Upper lobe of right lung (tissue), 1 donor: ENCODE results near the gene SRRM4. TPM values are rescaled to one million over a fixed set of nuclear protein-coding genes. Genes with fewer than 3 reads are reported as not detected.
"Not testable (repeated sequence)": the region's sequence is repeated elsewhere in the genome, so short reads cannot be mapped to it uniquely, and the experiment has no call there.

Experiments used
- ATAC-seq: fragments of 200-7000 bp; cut with Tn5 transposase; one replicate; pipeline ENCODE4 v1.9.1; 2020; ENCODE audit warnings: mild to moderate bottlenecking, moderate library complexity
- DNase-seq: peaks from one replicate; pipeline ENCODE4 v3.0.0-alpha.2; 2020
- H3K27ac ChIP-seq: fragments of 200-600 bp; one replicate; pipeline ENCODE4 v1.8.0; 2022
- H3K27me3 ChIP-seq: fragments of 200-600 bp; one replicate; pipeline ENCODE4 v1.8.0; 2022; ENCODE audit warnings: mild to moderate bottlenecking
- H3K36me3 ChIP-seq: fragments of 200-600 bp; one replicate; pipeline ENCODE4 v1.8.0; 2022
- H3K4me1 ChIP-seq: fragments of 200-600 bp; one replicate; pipeline ENCODE4 v1.8.0; 2022
- H3K4me3 ChIP-seq: fragments of 200-600 bp; one replicate; pipeline ENCODE4 v1.8.0; 2022; ENCODE audit warnings: mild to moderate bottlenecking
- H3K9me3 ChIP-seq: fragments of 200-600 bp; one replicate; pipeline ENCODE4 v1.8.0; 2022
- intact Hi-C: fragments of 100-400 bp; cut with DNase I; formaldehyde crosslinking; loops from one replicate; pipeline ENCODE4 v1.11.0; 2022
- total RNA-seq: library from RNA; stranded (reverse); fragmentation: NEBNext Ultra II Directional; extraction: Animal tissue kit (Norgen Biotek cat#: 25700); gene quantifications from one replicate; pipeline ENCODE4 v1.2.1, GENCODE V29; 2021
- TF ChIP-seq, protein P1 (sequence below): fragments of 200-600 bp; IDR thresholded peaks from one replicate; pipeline ENCODE4 v1.8.0; 2022; ENCODE audit warnings: antibody characterized with exemption
- donor health status: DM: no; HTN: yes; CAD: no; lungs with severe emphysema.

The SRRM4 gene
- total RNA-seq, 1 donor from 2014 or later = 0.12 TPM

DNA sequence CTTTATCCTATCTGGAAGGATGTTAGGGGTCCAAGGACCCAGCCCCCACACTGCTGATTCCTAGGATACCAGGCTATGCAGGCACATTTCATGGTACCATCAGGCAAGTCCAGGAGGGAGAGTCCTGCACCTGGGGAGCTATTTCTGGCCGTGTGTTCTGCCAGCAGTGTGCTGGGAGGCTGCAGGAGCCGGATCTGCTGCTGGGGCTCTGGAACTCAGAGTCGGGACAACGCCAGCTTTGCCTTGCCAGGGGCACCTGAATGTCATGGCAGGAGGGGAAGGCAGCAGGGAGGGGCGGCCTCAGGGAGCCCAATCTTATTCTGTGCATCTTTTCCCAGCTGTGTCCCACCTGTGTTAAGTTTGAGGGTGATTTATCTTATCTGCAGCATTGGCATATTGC is 17.8 kb downstream of the SRRM4 start:
- peaks cover 14% of the 10 kb centered on the region for H3K27me3 ChIP-seq

GRCh38 chr12:119005085-119005484 is 23.7 kb downstream of the SRRM4 start:
- ATAC-seq = no peak
- Histone ChIP-seq H3K36me3 (no peaks in the 10 kb centered on the region), H3K9me3 (no peaks in the 10 kb centered on the region), H3K4me1 (no peaks in the 10 kb centered on the region), H3K27ac (no peak overlapping the region), H3K4me3 (no peak overlapping the region), H3K27me3 (peaks cover 23% of the 10 kb centered on the region)
- TF ChIP-seq, protein P1, sequence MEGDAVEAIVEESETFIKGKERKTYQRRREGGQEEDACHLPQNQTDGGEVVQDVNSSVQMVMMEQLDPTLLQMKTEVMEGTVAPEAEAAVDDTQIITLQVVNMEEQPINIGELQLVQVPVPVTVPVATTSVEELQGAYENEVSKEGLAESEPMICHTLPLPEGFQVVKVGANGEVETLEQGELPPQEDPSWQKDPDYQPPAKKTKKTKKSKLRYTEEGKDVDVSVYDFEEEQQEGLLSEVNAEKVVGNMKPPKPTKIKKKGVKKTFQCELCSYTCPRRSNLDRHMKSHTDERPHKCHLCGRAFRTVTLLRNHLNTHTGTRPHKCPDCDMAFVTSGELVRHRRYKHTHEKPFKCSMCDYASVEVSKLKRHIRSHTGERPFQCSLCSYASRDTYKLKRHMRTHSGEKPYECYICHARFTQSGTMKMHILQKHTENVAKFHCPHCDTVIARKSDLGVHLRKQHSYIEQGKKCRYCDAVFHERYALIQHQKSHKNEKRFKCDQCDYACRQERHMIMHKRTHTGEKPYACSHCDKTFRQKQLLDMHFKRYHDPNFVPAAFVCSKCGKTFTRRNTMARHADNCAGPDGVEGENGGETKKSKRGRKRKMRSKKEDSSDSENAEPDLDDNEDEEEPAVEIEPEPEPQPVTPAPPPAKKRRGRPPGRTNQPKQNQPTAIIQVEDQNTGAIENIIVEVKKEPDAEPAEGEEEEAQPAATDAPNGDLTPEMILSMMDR = no peak
- intact Hi-C loops = no loop called here
- DNase-seq = no peak

More for the DNA sequence above, 17.8 kb downstream of the SRRM4 start:
- Histone ChIP-seq H3K4me3 (no peak overlapping the region), H3K9me3 (no peaks in the 10 kb centered on the region), H3K36me3 (no peaks in the 10 kb centered on the region), H3K4me1 (no peaks in the 10 kb centered on the region), H3K27ac (no peak overlapping the region)
- no peak for DNase-seq
- intact Hi-C loops = no loop called here
- TF ChIP-seq, protein P1 = no peak
- ATAC-seq = no peak

- no peak overlapping the region for H3K27ac ChIP-seq
- H3K36me3 ChIP-seq = no peaks in the 10 kb centered on the region
- H3K27me3 ChIP-seq = peaks cover 23% of the 10 kb centered on the region
- no peak for DNase-seq
- H3K9me3 ChIP-seq = no peaks in the 10 kb centered on the region
- TF ChIP-seq, protein P1 = no peak
- intact Hi-C loops = no loop called here
- H3K4me3 ChIP-seq = no peak overlapping the region
- ATAC-seq = no peak
- no peaks in the 10 kb centered on the region for H3K4me1 ChIP-seq
Measured at GRCh38 chr12:119005913-119006312, 24.6 kb downstream of the SRRM4 start.

DNA sequence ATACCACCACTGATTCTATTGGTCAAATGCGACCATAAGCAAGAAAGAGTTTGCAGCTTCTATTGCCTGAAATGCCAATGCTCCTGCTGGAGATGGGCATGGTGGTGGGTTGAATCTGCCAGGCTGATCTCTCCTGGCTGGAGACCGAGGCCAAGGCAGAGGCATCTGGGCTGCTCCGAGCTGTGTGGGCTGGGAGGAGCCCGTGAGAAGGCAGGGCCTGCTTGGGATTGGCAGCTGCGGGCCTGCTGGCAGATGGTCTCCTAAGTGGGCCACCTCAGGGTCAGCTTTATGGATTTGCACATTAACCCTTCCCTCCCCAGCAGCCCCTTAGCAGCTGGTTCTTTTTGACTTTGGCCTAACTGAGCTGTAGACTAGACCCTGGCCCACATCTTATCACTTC is 25.4 kb downstream of the SRRM4 start:
- TF ChIP-seq, protein P1 = no peak
- ATAC-seq = no peak

DNA sequence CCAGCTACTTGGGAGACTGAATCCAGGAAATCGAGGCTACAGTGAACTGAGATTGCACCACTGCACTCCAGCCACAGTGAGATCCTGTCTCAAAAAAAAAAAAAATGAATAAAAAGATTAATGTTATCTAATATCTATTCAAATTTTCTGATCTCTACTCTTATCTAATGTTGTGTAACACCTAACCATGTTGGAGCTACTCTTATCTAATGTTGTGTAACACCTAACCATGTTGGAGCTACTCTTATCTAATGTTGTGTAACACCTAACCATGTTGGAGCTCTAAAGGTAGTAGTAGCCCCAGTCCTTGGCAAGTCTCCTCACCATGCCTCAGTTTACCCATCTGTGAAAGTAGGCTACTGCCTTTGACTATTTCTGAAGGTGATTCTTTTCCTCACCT is 26.9 kb downstream of the SRRM4 start:
- DNase-seq, H3K36me3 ChIP-seq, H3K9me3 ChIP-seq, H3K4me3 ChIP-seq, H3K4me1 ChIP-seq, intact Hi-C loops, H3K27ac ChIP-seq: not testable (repeated sequence)
- ATAC-seq = peak; percentile 55
- H3K27me3 ChIP-seq = peaks cover 23% of the 10 kb centered on the region

More for the DNA sequence above, 25.4 kb downstream of the SRRM4 start:
- intact Hi-C loops = no loop called here
- Histone ChIP-seq H3K4me3 (no peak overlapping the region), H3K4me1 (no peaks in the 10 kb centered on the region), H3K27me3 (peaks cover 23% of the 10 kb centered on the region), H3K9me3 (no peaks in the 10 kb centered on the region), H3K27ac (no peak overlapping the region), H3K36me3 (no peaks in the 10 kb centered on the region)
- DNase-seq = no peak

- Histone ChIP-seq H3K4me1 (no peaks in the 10 kb centered on the region), H3K9me3 (no peaks in the 10 kb centered on the region), H3K27ac (no peak overlapping the region), H3K4me3 (no peak overlapping the region), H3K27me3 (peaks cover 23% of the 10 kb centered on the region), H3K36me3 (no peaks in the 10 kb centered on the region)
- TF ChIP-seq, protein P1 = no peak
- intact Hi-C loops = no loop called here
- no peak for ATAC-seq
- no peak for DNase-seq
Measured at GRCh38 chr12:119008691-119009221, 27.4 kb downstream of the SRRM4 start.
